AG10803 (cell line): ENCODE results near the gene GCN1.
"Not testable (repeated sequence)": the region's sequence is repeated elsewhere in the genome, so short reads cannot be mapped to it uniquely, and the experiment has no call there.

ENCODE experiments used
- DNase-seq: peaks from one replicate; pipeline ENCODE4 v3.0.0; 2010; ENCODE audit warnings: low read depth
- H3K4me3 ChIP-seq: 2 replicates; pipeline ENCODE4 v1.5.1; 2011; ENCODE audit warnings: mild to moderate bottlenecking, low read length, control low read depth
- CTCF ChIP-seq: conservative IDR thresholded peaks from 2 replicates; pipeline ENCODE4 v1.5.1; 2011; ENCODE audit warnings: mild to moderate bottlenecking, low read length, control low read depth, inconsistent platforms

GCN1 gene

GRCh38 chr12:120239776-120240494 lies 45.4 kb upstream of the GCN1 start:
- DNase-seq, result no peak
- H3K4me3 ChIP-seq, result no peak overlapping the region
- TF ChIP-seq CTCF, result no peak

GRCh38 chr12:120238839-120239445 lies 44.4 kb upstream of the GCN1 start:
- DNase-seq, result no peak
- H3K4me3 ChIP-seq, result no peak overlapping the region
- no peak for TF ChIP-seq CTCF

- DNase-seq, result no peak
- TF ChIP-seq CTCF, result no peak
- H3K4me3 ChIP-seq, result peak overlapping the region; percentile 32
These were observed 43.7 kb upstream of the GCN1 start for GRCh38 chr12:120238217-120238616.

GRCh38 chr12:120237360-120238171 lies 43.1 kb upstream of the GCN1 start:
- H3K4me3 ChIP-seq, result peak overlapping the region; percentile 30

GRCh38 chr12:120236809-120237208 lies 42.3 kb upstream of the GCN1 start:
- not testable (repeated sequence) for DNase-seq, H3K4me3 ChIP-seq

More at GRCh38 chr12:120237360-120238171, 43.1 kb upstream of the GCN1 start:
- peak; percentile 95 for DNase-seq
- TF ChIP-seq CTCF, result no peak

GRCh38 chr12:120235369-120236323 lies 41.1 kb upstream of the GCN1 start:
- peak; percentile 44; the same call in 1 of the 2 replicates for TF ChIP-seq CTCF
- DNase-seq, result no peak
- H3K4me3 ChIP-seq, result peak overlapping the region; percentile 30; the same call in 1 of the 2 replicates
